DMS79 treated with DMSO at 0.1 percent for 48 hours (cell line): ENCODE results near the gene RPE.

ENCODE experiments used
- DNase-seq: peaks from one replicate; lab custom pipeline; 2025; lab: John Stamatoyannopoulos, UW

RPE gene

DNA sequence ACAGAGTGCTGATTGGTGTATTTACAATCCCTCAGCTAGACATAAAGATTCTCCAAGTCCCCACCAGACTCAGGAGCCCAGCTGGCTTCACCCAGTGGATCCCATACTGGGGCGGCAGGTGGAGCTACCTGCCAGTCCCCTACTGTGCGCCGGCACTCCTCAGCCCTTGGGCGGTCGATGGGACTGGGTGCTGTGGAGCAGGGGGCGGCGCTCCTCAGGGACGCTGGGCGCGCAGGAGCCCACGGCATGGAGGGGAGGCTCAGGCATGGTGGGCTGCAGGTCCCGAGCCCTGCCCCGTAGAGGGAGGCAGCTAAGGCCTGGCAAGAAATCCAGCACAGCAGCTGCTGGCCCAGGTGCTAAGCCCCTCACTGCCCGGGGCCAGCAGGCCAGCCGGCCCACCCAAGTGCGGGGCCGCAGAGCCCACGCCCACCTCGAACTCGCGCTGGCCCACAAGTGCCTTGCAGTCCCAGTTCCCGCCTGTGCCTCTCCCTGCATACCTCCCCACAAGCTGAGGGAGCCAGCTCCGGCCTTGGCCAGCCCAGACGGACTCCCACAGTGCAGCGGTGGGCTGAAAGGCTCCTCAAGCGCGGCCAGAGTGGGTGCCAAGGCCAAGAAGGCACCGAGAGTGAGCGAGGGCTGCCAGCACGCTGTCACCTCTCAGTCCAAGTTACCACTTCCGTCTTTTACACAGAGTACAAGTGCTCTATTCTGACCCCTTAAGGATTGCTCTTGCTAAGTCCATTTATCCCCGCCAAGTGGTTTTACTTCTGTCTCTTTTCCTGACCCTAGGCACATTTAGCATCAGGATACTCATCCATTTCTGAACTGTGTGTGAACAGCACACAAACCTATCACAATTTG is 1.7 kb upstream of the RPE start:
- DNase-seq: no peak

DNA sequence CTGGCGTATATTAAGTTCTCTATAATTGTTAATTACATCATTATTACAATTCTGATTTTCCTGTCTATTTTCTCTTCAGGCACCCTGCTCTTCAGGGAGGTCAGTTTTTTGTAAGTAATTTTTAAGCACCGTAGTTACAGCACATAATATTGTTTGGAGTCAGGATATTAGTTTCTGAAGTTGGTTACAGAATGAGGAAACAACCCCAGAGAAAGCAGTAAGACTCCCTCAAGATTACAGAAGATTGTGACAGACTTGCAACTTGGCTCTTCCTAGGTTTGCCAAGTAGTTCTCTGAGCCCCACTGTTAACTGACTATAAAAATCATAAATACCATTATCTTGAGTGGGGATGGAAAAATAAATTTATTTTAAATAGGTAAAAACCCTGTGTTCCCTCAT is 921 bp downstream of the RPE start:
- DNase-seq: no peak

DNA sequence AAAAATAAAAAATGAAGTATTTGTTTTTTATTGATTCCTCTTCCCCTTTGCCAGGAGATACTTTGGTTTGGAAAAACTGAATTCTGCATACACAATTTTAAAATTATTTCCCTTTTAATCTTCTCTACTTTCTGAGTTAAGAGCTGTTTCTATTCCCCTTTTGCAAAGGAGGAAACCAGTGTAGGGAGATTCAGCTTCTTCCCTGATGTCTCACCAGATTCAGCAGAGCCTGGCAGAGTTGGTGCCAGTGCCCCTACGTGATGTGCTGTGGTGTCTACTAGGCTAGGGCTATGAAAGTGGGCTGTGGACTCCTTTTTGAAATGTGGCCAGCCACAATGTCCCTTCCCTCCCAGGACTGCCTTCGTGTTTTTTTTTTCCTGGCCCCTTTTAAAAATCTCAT is 2.4 kb downstream of the RPE start:
- no peak for DNase-seq

DNA sequence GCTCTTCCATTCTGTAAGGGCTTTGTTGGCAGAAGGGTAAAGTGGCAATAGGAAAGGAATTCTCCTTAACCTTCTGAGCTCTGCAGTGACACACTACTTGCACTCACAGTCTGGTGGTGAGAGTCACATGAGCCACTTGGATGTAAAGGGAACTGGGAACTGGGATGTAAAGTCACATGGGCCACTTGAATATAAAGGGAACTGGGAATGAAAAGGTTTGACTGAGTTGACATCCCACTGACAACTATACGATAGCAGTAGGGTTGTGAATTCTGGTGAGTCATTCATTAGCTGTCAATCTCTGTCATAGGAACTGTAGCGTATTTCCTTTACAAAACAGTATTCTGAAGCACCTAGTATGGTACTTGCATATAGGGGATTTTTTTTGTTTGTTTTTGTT is 5.5 kb downstream of the RPE start:
- no peak for DNase-seq

DNA sequence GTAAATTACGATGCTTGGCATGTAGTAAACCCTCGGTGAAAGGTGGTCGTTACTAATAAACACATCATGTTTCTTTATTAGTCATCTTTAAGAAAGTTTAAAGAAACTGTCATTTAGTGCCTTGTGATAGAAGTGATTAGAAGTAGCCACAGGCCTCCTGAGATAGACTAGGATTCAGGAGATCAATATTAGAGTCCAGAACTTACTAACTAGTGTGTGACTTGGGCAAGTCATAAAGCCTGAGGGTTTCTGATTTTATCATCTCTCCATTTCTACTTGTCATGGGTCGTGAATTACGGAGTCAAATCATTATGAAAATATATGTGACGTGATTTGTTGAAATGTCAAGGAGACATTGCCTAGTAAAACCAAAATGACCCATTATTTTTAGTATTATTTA is 6.7 kb downstream of the RPE start:
- no peak for DNase-seq

DNA sequence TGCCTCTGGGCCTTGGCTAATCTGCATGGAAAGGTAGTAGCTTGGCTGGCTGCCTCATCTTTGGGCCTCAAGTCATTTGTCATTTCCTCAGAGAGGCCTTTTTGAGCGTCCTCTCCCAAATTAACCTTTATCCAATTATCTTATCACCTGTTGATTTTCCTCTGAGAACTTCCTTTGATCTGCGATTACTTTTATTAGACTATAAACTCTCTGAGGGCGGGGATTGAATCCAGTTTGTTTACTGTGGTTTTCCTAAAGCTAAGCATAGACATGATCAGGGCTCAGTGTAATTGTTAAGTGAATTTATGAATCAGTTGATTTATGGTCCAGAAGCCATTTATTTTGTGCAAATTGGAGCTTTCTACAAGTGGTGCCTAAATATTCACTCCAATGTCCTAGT is 7.5 kb downstream of the RPE start:
- no peak for DNase-seq

DNA sequence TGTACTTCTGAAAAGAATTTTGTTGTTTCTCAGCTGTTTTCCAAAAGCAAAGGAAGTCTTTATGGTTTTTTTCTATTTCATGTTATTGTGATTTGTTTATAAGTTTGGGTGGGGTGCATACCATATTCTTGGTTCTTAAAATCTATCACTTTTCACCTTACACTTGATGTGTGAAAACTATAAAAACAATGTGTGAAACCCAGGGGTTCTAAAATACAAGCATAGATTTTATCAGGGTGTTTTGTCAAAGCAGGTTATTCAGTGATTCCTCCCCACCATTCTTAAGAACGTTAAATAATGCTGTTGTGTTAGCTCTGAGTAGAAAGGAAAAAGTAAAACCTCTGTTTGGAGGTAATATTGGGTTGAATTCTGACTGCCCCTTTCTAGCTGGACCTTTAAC is 17.7 kb downstream of the RPE start:
- DNase-seq: no peak

DNA sequence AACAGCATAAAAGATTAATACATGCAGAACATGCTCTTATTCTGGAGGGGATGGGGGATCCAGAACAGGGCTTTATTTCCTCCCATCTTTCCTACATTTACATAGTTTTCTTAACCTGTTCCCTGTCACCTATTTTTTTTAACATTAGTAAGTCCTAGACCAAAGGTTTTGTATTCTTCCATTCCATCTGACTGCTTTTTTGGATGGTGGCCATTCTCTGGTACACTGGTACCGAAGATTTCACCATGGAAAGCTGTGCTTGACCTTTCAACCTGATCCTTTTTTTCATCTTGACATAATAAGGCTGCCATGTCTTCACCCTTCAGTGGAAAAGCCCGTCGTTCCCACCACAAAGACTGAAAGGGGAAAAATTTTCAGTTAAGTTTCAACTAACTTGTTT is 20.4 kb downstream of the RPE start:
- DNase-seq: no peak

DNA sequence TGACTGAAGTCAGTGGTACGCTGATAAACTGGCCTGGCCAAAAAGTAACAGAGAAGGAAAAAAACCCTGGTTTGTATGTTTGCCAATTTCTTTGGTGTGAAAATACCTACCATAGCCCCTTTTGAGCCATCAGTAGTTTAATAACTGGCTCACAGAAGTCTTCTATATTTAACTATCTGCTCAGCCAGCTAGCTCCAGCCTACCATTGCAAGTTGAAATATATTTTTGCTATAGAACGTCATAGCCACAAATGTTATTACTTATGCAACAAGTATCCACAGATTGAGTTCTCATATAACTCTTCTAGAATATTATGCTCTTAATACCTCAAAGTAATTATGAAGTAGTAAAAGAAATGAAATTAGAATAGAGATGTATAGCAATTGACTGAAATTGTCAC is 25.2 kb downstream of the RPE start:
- DNase-seq: no peak

DNA sequence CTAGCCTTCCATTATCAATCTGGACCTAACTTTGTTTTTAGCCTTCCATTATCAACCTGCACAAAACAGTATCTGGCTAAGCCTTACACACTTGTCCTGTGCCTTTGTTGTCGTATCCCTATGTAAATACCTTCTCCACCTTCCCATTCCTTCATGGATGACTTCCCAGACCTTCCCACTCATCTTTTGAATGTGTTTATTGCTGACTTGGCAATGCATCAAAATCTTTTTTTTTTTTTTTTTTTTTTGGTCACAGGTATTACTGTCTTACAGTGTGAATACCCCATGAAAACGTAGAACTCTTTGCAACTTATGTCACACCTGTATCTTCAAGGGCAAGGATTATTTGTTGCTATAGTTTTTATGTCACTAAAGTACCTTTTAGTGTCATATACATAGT is 25.7 kb downstream of the RPE start:
- DNase-seq: peak; percentile 15

DNA sequence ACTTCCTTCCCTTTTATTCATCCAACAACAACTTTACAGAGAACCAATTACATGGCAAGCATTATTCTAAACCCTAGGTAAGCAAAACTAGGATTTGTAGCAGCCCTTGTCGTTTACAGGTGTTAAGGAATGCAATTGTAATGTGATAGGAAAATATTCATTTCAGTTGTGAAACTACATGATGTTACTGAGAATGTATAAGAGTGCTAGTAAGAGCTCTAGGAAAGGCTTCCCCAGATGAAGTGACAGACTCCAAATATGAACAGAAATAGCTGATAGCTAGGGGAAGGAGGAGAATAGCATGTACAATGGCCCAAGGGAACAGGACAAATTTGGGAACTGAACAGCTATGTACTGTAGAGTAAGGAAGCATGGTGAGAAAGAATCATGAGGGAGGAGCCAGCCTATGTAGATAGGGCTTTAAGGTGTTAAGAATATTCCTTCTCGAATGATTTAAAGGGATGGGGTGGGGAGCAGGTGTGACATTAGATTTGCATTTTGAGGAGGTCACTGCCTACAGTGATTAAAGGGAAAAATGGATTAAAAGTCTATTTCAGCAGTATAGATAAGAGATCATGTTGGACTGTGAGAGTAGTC is 31.7 kb downstream of the RPE start:
- no peak for DNase-seq

DNA sequence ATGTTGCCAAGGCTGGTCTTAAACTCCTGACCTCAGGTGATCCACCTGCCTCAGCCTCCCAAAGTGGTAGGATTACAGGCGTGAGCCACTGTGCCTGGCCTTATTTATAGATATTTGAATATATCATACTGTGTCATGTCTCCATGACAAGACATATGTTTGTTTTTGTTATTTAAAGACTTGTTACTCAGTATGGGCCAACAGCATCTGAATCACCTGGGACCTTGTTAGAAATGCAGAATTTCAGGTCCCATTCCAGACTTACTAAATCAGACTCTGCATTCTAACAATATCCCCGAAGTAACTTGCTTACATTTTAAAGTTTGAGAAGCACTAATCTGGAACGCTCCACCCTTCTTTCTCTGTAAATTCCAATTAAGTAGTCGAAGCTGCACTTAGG is 33.2 kb downstream of the RPE start:
- no peak for DNase-seq

DNA sequence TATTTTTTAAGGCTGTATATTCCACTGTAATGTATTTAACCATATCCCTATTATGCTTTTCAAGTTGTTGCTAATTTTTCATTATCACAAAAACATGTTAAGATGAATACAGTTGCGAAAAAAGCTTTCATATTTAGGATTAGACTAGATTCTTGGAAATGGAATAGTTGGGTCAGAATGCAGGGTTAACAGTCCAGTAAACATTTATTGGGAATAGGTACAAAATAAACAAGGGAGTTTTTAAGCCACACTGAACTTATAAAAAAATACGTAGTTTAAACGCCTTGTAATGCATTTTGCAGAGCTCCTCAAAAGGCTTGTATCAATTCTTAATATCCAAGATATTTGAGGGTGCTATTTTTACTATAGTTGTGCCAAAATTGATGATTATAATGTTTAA is 35.6 kb downstream of the RPE start:
- no peak for DNase-seq

DNA sequence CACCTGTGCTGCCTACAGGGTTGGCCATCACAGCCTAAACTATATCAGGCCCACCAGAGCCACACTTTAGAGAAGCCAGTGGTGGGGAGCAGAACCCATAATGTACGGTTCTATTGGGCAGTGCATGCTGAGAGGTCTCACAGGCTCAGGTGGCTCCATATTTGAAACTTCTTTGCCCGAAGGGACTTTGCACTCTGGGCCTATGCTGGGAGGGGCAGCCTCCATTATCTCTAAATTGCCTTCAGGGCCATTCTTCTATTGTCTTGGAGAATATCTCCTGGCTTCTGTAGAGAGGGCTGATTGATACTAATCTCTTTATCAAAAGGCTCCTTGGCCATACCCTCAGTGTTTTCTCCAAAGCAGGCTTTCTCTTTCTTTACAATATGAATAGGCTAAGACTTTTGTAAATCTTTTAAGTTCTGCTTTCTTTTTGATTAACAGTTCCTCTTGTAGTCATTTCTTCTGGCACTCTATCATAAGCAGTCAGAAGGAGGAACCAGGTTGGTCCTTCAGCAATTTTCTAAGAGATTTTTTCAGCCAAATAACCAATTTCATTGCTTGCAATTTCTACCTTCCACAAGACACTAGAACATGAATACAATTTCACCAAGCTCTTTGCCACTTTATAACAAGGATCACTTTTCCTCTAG is 44.5 kb downstream of the RPE start:
- DNase-seq: no peak

DNA sequence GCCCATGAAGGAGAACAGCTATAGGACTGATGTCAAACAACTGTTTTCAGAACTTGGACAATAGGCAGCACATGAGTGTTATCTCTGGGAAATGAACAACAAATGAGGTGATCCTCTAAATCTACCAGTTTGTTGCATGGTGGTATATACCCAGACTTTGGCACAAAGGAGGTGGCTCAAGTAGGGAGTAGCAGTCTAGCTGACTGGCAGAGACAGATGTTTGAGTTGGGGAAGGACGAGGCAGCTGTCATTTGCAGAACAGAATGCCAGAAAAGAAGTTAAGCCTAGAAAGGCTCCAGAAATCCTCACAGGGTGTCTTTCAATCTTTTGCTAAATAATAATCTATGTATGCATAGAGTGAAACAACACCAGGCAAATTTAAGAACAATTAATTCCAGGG is 47.4 kb downstream of the RPE start:
- no peak for DNase-seq

DNA sequence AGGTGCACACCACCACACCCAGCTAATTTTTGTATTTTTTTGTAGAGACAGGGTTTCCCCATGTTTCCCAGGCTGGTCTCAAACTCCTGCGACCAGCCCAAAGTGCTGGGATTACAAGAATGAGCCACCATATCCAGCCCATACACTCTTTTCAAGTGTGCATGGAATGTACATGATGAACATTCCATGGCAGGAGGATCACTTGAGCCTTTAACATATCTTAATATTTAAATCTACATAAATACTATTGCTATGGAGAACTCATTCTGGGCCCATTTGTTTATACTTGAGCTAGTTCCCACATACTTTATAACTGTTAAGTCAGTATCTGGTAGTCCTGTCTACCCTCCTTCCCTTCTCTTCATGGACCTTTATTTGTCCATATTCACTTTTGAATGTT is 48.4 kb downstream of the RPE start:
- no peak for DNase-seq

DNA sequence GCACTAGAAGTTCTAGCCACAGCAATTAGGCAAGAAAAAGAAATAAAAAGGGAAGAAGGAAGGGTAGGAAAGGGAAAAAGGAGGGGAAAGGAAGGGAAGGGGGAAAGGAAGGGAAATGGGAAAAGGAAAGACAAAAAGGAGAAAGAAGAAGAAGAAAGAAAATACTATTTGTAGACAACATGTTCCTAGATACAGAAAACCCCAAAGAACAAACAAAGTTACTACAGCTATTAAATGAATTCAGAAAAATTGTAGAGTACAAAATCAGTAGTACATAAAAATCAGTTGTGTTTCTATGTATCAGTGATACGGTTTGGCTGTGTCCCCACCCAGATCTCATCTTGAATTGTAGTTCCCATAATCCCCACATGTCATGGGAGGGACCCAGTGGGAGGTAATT is 52.3 kb downstream of the RPE start:
- no peak for DNase-seq

DNA sequence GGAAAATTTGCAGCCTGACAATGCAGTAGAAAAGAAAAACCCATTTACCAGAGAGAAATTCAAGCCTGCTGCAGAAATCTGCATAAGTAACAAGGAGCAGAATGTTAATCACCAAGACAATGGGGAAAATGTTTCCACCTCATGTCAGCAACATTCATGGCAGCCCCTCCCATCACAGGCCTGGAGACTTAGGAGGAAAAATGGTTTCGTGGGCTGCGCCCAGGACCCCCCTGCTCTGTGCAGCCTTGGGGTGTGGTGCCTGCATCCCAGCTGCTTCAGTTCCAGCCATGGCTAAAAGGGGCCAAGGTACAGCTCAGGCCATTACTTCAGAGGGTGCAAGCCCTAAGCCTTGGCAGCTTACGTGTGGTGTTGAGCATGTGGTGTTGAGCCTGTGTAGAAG is 53.4 kb downstream of the RPE start:
- DNase-seq: no peak

DNA sequence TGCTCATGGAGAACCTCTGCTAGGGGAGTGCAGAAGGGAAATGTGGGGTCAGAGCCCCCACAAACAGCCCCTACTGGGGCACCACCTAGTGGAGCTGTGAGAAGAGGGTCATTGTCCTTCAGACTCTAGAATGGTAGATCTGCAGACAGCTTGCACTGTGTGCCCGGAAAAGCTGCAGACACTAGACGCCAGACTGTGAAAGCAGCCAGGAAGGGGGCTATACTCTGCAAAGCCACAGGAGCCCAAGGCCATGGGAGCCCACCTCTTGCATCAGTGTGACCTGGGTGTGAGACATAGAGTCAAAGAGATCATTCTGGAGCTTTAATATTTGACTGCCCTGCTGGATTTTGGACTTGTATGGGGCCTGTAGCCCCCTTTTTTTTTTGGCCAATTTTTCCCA is 60.9 kb downstream of the RPE start:
- DNase-seq: no peak
